ENCODE measurements around the gene POR.

The POR gene

GRCh38 chr7:75931680-75932079 is 16.7 kb downstream of the POR start:
- no peaks in the 10 kb centered on the region for H3K9me2 ChIP-seq (replicated peaks; ENCODE audit: insufficient read depth, low read length)
- H3K9me3 ChIP-seq (replicated peaks; ENCODE audit: insufficient read depth, low read length): no peaks in the 10 kb centered on the region
- no peak overlapping the region for H3K27ac ChIP-seq (ENCODE audit: low read length)
- H3K4me2 ChIP-seq (ENCODE audit: low read depth, low read length): no peak overlapping the region
- peaks cover 8% of the 10 kb centered on the region for H3K79me2 ChIP-seq (ENCODE audit: low read length)
- no peak overlapping the region for H3K4me3 ChIP-seq (ENCODE audit: low read length)
- H3K36me3 ChIP-seq (replicated peaks; ENCODE audit: insufficient read depth, low read length): no peaks in the 10 kb centered on the region
- no peaks in the 10 kb centered on the region for H3F3A ChIP-seq (ENCODE audit: insufficient read depth, low read length)
- no peak overlapping the region for H2AFZ ChIP-seq (ENCODE audit: low read length)
- no peaks in the 10 kb centered on the region for H3K27me3 ChIP-seq (replicated peaks; ENCODE audit: insufficient read depth, low read length)
- no peak overlapping the region for H3K9ac ChIP-seq (ENCODE audit: low read length)
- H3K4me1 ChIP-seq (ENCODE audit: low read length): no peaks in the 10 kb centered on the region
- TF ChIP-seq CTCF (IDR thresholded peaks at IDR 0.05; ENCODE audit: low read length) (no peak), EZH2phosphoT487 (IDR thresholded peaks at IDR 0.05; ENCODE audit: low read length) (no peak), EZH2 (optimal IDR thresholded peaks at IDR 0.05; ENCODE audit: low read depth, low read length) (no peak)
- DNase-seq: no peak
- no peaks in the 10 kb centered on the region for H4K20me1 ChIP-seq (ENCODE audit: insufficient read depth, low read length)

DNA sequence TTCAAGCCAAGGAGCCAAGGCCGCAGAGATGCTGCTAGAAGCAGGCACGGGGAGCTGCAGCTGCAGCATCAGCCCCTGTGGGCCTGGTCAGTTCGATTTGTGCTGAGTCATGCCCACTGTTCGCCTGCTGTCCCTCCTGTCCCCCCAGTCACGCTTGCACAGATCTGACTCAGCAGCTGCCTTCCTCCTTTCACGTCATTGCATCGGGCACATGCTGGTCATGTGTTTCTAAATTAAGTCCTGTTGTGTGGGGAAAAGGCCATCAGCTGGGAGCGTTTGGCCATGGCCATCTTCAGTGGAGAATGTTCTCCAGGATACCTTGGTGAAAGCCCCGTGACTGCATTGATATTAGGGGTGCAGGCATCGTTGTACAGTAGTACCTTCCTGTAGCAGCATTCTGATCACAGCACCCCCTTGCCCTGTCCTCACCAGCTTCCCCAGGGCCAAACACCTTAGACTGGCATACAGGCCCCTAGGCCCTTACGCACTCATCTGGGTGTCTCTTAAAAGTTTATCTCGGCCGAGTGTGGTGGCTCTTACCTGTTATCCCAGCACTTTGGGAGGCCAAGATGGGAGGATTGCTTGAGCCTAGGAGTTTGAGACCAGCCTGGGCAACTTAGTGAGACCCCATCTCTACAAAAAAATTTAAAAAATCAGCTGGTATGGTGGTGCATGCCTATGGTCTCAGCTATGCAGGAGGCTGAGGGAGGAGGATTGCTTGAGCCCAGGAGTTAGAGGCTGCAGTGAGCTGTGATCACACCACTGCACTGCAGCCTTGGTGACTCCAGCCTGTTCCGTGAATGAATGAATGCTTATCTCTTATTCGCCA is 23.2 kb downstream of the POR start:
- H3K9me2 ChIP-seq (replicated peaks; ENCODE audit: insufficient read depth, low read length): no peaks in the 10 kb centered on the region
- H3K4me2 ChIP-seq (ENCODE audit: low read depth, low read length): no peak overlapping the region
- TF ChIP-seq CTCF (IDR thresholded peaks at IDR 0.05; ENCODE audit: low read length) (no peak), EZH2phosphoT487 (IDR thresholded peaks at IDR 0.05; ENCODE audit: low read length) (no peak), EZH2 (optimal IDR thresholded peaks at IDR 0.05; ENCODE audit: low read depth, low read length) (no peak)
- H3K27ac ChIP-seq (ENCODE audit: low read length): no peak overlapping the region
- no peaks in the 10 kb centered on the region for H3K4me1 ChIP-seq (ENCODE audit: low read length)
- H4K20me1 ChIP-seq (ENCODE audit: insufficient read depth, low read length): no peaks in the 10 kb centered on the region
- no peak overlapping the region for H3K9ac ChIP-seq (ENCODE audit: low read length)
- H3F3A ChIP-seq (ENCODE audit: insufficient read depth, low read length): no peaks in the 10 kb centered on the region
- no peak overlapping the region for H3K4me3 ChIP-seq (ENCODE audit: low read length)
- H3K9me3 ChIP-seq (replicated peaks; ENCODE audit: insufficient read depth, low read length): no peaks in the 10 kb centered on the region
- peaks cover 2% of the 10 kb centered on the region; the same call in 1 of the 2 replicates for H3K79me2 ChIP-seq (ENCODE audit: low read length)
- no peaks in the 10 kb centered on the region for H3K36me3 ChIP-seq (replicated peaks; ENCODE audit: insufficient read depth, low read length)
- no peaks in the 10 kb centered on the region for H3K27me3 ChIP-seq (replicated peaks; ENCODE audit: insufficient read depth, low read length)
- H2AFZ ChIP-seq (ENCODE audit: low read length): no peak overlapping the region
- no peak for DNase-seq

DNA sequence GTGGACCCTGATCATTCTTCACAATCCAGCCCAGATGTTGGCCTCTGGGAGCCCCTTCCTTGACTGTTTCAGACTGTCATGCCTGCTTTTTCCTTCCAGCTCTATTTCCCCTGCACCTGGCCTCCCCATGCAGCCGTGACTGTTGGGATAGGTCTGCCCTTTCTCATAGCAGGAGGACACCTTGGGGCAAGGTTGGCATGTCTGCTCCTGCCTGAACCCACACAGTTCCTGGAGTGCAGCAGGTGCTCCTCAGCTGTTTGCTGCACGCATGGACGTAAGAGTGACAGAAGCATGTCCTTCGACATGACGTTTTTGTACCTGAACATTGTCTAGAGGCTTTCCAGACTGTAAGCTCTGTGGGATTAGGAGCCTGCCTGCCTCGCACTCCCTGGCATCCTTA is 24.0 kb downstream of the POR start:
- no peaks in the 10 kb centered on the region for H3K9me2 ChIP-seq (replicated peaks; ENCODE audit: insufficient read depth, low read length)
- no peak for TF ChIP-seq EZH2 (optimal IDR thresholded peaks at IDR 0.05; ENCODE audit: low read depth, low read length)
- no peak for TF ChIP-seq EZH2phosphoT487 (IDR thresholded peaks at IDR 0.05; ENCODE audit: low read length)
- TF ChIP-seq CTCF (IDR thresholded peaks at IDR 0.05; ENCODE audit: low read length): no peak
- no peak overlapping the region for H2AFZ ChIP-seq (ENCODE audit: low read length)
- no peak overlapping the region for H3K4me3 ChIP-seq (ENCODE audit: low read length)
- no peaks in the 10 kb centered on the region for H4K20me1 ChIP-seq (ENCODE audit: insufficient read depth, low read length)
- no peaks in the 10 kb centered on the region; the same call in 1 of the 2 replicates for H3K36me3 ChIP-seq (replicated peaks; ENCODE audit: insufficient read depth, low read length)
- no peak overlapping the region for H3K4me2 ChIP-seq (ENCODE audit: low read depth, low read length)
- no peak overlapping the region for H3K9ac ChIP-seq (ENCODE audit: low read length)
- no peaks in the 10 kb centered on the region for H3K9me3 ChIP-seq (replicated peaks; ENCODE audit: insufficient read depth, low read length)
- no peaks in the 10 kb centered on the region for H3K27me3 ChIP-seq (replicated peaks; ENCODE audit: insufficient read depth, low read length)
- H3K4me1 ChIP-seq (ENCODE audit: low read length): no peaks in the 10 kb centered on the region
- H3K27ac ChIP-seq (ENCODE audit: low read length): no peak overlapping the region
- no peak for DNase-seq
- peaks cover 2% of the 10 kb centered on the region; the same call in 1 of the 2 replicates for H3K79me2 ChIP-seq (ENCODE audit: low read length)
- H3F3A ChIP-seq (ENCODE audit: insufficient read depth, low read length): no peaks in the 10 kb centered on the region
